A673 (cell line): ENCODE measurements around the gene FHL2. TPM values are rescaled to one million over a fixed set of nuclear protein-coding genes. Genes with fewer than 3 reads are reported as not detected.

Source experiments
- BruUV-seq: library from RNA; stranded (reverse); fragments of 400-500 nt; replicated peaks from 2 replicates; lab custom pipeline; 2021; lab: Mats Ljungman, UMichigan
- CTCF ChIA-PET: fragments of 300-600 bp; sonication (Branson Sonifier 250); formaldehyde crosslinking; loops from one replicate; lab custom pipeline; 2022; ENCODE audit warnings: antibody characterized with exemption; lab: Charles Lee
- POLR2A ChIA-PET: fragments of 300-600 bp; sonication (Branson Sonifier 250); formaldehyde crosslinking; loops from one replicate; lab custom pipeline; 2022; ENCODE audit warnings: antibody characterized with exemption; ENCODE audit not compliant: low non-redundant PET; lab: Charles Lee
- DNase-seq: peaks from one replicate; pipeline ENCODE4 v3.0.0-alpha.2; 2015; ENCODE audit warnings: low spot score
- H3K27ac ChIP-seq: fragments of 200-600 bp; sonication (generic); 2 replicates; pipeline ENCODE4 v1.5.1; 2016; ENCODE audit warnings: mixed run types, low read depth, mild to moderate bottlenecking, mixed read lengths, antibody characterized with exemption, low read length; ENCODE audit not compliant: poor library complexity, severe bottlenecking
- H3K27me3 ChIP-seq: fragments of 200-600 bp; sonication (generic); replicated peaks from 2 replicates; pipeline ENCODE4 v1.6.1; 2017; ENCODE audit warnings: mixed run types, low read depth, mild to moderate bottlenecking, mixed read lengths, antibody characterized with exemption, low read length; ENCODE audit not compliant: insufficient read depth, poor library complexity
- H3K36me3 ChIP-seq: fragments of 200-600 bp; sonication (generic); 2 replicates; pipeline ENCODE4 v1.6.1; 2016; ENCODE audit warnings: mixed run types, mild to moderate bottlenecking, mixed read lengths, antibody characterized with exemption, low read length; ENCODE audit not compliant: insufficient read depth, poor library complexity, severe bottlenecking
- H3K4me1 ChIP-seq: fragments of 200-600 bp; sonication (generic); 2 replicates; pipeline ENCODE4 v1.6.1; 2017; ENCODE audit warnings: mixed run types, mild to moderate bottlenecking, mixed read lengths, antibody characterized with exemption, low read length; ENCODE audit not compliant: insufficient read depth, poor library complexity, severe bottlenecking
- H3K4me3 ChIP-seq: fragments of 200-600 bp; sonication (generic); 2 replicates; pipeline ENCODE4 v1.5.1; 2016; ENCODE audit warnings: low read depth, mixed run types, mild to moderate bottlenecking, mixed read lengths, low read length; ENCODE audit not compliant: poor library complexity, severe bottlenecking
- H3K9me3 ChIP-seq: fragments of 200-600 bp; sonication (generic); 2 replicates; pipeline ENCODE4 v1.6.1; 2016; ENCODE audit warnings: mixed run types, low read depth, mild to moderate bottlenecking, mixed read lengths, antibody characterized with exemption, low read length; ENCODE audit not compliant: poor library complexity, severe bottlenecking
- EZH2 ChIP-seq: fragments of 200-600 bp; sonication (generic); IDR thresholded peaks from 2 replicates; pipeline ENCODE4 v1.6.1; 2017; ENCODE audit warnings: borderline replicate concordance, low read depth, mild to moderate bottlenecking, mixed read lengths, antibody characterized with exemption, low read length; ENCODE audit not compliant: poor library complexity, severe bottlenecking
- intact Hi-C: fragments of 100-400 bp; cut with micrococcal nuclease; formaldehyde crosslinking; loops from one replicate; pipeline ENCODE4 v1.10.0; 2022; ENCODE audit not compliant: unreplicated experiment
- total RNA-seq: library from RNA; stranded (reverse); gene quantifications from 2 replicates; pipeline ENCODE4 v1.2.3, GENCODE V29; 2021
- TF ChIP-seq, protein P1 (sequence below): fragments of 300-800, 200-600 bp; sonication (generic); conservative IDR thresholded peaks from 2 replicates; pipeline ENCODE4 v1.5.1; 2017; ENCODE audit warnings: low read depth, mild to moderate bottlenecking, antibody characterized with exemption, low read length, moderate library complexity, mixed read lengths

FHL2 gene
- total RNA-seq, 1 experiment from 2014 or later: 4.7 TPM

GRCh38 chr2:105323111-105323510 lies 75.7 kb downstream of the FHL2 start:
- no peak overlapping the region for H3K4me3 ChIP-seq
- no TSS peak for BruUV-seq
- POLR2A ChIA-PET: no interaction called here

DNA sequence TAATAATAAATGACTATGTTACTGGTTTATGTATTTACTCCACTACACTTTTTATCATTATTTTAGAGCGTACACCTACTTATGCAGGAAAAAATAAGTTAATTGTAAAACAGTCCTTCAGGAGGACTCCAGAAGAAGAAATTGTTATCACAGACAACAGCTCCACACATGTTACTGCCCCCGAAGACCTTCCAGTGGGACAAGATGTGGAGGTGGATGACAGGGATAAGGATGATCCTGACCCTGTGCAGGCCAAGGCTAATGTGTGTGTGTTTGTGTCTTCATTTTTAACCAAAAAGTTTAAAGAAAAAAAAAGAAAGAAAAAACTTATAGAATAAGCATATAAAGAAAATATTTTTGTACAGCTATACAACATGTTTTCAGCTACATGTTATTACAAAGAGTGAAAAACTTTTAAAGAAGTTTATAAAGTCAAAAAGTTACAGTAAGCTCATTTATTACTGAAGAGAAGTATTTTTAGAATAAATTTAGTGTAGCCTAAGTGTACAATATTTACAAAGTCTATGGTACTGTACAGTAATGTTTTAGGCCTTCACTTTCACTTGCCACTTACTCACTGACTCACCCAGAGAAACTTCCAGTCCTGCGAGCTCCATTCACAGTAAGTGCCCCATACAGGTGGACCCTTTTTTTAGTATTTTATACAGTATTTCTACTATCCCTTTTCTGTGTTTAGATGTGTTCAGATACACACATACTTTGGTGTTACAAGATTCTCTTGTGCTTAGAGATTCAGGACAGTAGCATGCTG lies 76.8 kb downstream of the FHL2 start:
- Histone ChIP-seq H3K36me3 (no peaks in the 10 kb centered on the region), H3K4me3 (no peak overlapping the region), H3K27me3 (no peaks in the 10 kb centered on the region), H3K9me3 (no peaks in the 10 kb centered on the region), H3K27ac (no peak overlapping the region), H3K4me1 (peaks cover 14% of the 10 kb centered on the region)
- ChIA-PET CTCF (no interaction called here), POLR2A (interaction anchor here (0.6 kb wide), 1 partner anchor 847 kb away, joined by 3 read pairs; no protein-coding TSS in a partner anchor)
- BruUV-seq: no TSS peak
- no peak for DNase-seq
- intact Hi-C loops: no loop called here
- TF ChIP-seq EZH2: no peak
- TF ChIP-seq, protein P1, sequence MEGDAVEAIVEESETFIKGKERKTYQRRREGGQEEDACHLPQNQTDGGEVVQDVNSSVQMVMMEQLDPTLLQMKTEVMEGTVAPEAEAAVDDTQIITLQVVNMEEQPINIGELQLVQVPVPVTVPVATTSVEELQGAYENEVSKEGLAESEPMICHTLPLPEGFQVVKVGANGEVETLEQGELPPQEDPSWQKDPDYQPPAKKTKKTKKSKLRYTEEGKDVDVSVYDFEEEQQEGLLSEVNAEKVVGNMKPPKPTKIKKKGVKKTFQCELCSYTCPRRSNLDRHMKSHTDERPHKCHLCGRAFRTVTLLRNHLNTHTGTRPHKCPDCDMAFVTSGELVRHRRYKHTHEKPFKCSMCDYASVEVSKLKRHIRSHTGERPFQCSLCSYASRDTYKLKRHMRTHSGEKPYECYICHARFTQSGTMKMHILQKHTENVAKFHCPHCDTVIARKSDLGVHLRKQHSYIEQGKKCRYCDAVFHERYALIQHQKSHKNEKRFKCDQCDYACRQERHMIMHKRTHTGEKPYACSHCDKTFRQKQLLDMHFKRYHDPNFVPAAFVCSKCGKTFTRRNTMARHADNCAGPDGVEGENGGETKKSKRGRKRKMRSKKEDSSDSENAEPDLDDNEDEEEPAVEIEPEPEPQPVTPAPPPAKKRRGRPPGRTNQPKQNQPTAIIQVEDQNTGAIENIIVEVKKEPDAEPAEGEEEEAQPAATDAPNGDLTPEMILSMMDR: no peak

More at GRCh38 chr2:105323111-105323510, 75.7 kb downstream of the FHL2 start:
- TF ChIP-seq EZH2: no peak
- TF ChIP-seq, protein P1: no peak
- Histone ChIP-seq H3K4me1 (peaks cover 14% of the 10 kb centered on the region), H3K36me3 (no peaks in the 10 kb centered on the region), H3K9me3 (no peaks in the 10 kb centered on the region), H3K27me3 (no peaks in the 10 kb centered on the region), H3K27ac (no peak overlapping the region)
- CTCF ChIA-PET: no interaction called here
- intact Hi-C loops: no loop called here
- DNase-seq: no peak

DNA sequence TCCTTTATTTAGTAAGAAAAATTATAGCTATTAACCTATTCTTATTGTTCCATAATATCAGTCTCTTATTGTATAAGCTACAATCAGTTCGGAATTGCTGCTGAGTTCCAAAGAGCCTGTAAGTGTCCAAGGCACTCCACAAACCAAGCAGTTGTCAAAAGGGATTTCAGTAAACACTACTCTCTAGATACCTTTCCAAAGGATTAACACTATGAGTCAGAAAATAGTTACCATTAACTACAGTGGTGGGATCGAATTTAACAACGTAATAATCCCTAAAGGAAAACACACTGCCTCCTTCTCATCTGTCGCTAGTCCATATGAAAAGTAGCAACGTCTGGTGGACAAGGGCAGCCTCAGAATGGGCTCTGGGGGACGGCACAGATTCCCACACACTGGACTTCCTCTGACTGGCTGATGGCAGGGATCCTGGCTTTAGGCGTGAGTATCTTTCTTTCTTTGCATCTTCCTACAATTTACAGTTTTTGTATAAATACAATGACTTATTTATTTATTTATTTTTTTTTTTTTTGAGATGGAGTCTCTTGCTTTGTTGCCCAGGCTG lies 78.1 kb downstream of the FHL2 start:
- no peak overlapping the region for H3K27ac ChIP-seq
- DNase-seq: peak; percentile 28
- POLR2A ChIA-PET: no interaction called here
- no peaks in the 10 kb centered on the region for H3K9me3 ChIP-seq
- TF ChIP-seq, protein P1: no peak
- TF ChIP-seq EZH2: no peak
- CTCF ChIA-PET: no interaction called here
- intact Hi-C loops: no loop called here
- no TSS peak for BruUV-seq
- peaks cover 11% of the 10 kb centered on the region for H3K4me1 ChIP-seq
- no peaks in the 10 kb centered on the region for H3K27me3 ChIP-seq
- H3K4me3 ChIP-seq: no peak overlapping the region
- no peaks in the 10 kb centered on the region for H3K36me3 ChIP-seq
